ENCODE results near the gene LRRFIP2.

The LRRFIP2 gene

GRCh38 chr3:37204314-37204713 lies 29.9 kb upstream of the LRRFIP2 start:
- no peaks in the 10 kb centered on the region for H3K36me3 ChIP-seq (ENCODE audit: insufficient read depth)
- no peak overlapping the region for H3K9ac ChIP-seq
- no peak overlapping the region for H2AFZ ChIP-seq (ENCODE audit: low read depth)
- H3K27ac ChIP-seq: no peak overlapping the region
- no peaks in the 10 kb centered on the region for H3K79me2 ChIP-seq (ENCODE audit: insufficient read depth, low read depth)
- no peaks in the 10 kb centered on the region for H4K20me1 ChIP-seq (ENCODE audit: insufficient read depth)
- H3K4me3 ChIP-seq (IDR thresholded peaks at IDR 0.05; ENCODE audit: insufficient read depth, low read depth, low read length): no peak overlapping the region
- no peak for TF ChIP-seq CTCF (conservative IDR thresholded peaks at IDR 0.05; ENCODE audit: low read depth, low read length)
- H3K27me3 ChIP-seq (ENCODE audit: insufficient read depth, low read depth): no peaks in the 10 kb centered on the region
- no peak overlapping the region for H3K4me2 ChIP-seq
- H3K4me1 ChIP-seq (ENCODE audit: low read depth, poor library complexity, severe bottlenecking): no peaks in the 10 kb centered on the region

- Histone ChIP-seq H3K4me1 (ENCODE audit: low read depth, poor library complexity, severe bottlenecking) (no peaks in the 10 kb centered on the region), H3K27ac (no peak overlapping the region), H3K4me2 (no peak overlapping the region), H3K79me2 (ENCODE audit: insufficient read depth, low read depth) (no peaks in the 10 kb centered on the region), H3K9ac (no peak overlapping the region), H3K27me3 (ENCODE audit: insufficient read depth, low read depth) (no peaks in the 10 kb centered on the region), H4K20me1 (ENCODE audit: insufficient read depth) (no peaks in the 10 kb centered on the region), H3K36me3 (ENCODE audit: insufficient read depth) (no peaks in the 10 kb centered on the region), H2AFZ (ENCODE audit: low read depth) (no peak overlapping the region), H3K4me3 (IDR thresholded peaks at IDR 0.05; ENCODE audit: insufficient read depth, low read depth, low read length) (no peak overlapping the region)
- no peak for TF ChIP-seq CTCF (conservative IDR thresholded peaks at IDR 0.05; ENCODE audit: low read depth, low read length)
Measured at GRCh38 chr3:37202035-37202434, 27.7 kb upstream of the LRRFIP2 start.

- H4K20me1 ChIP-seq (ENCODE audit: insufficient read depth): no peaks in the 10 kb centered on the region
- H3K9ac ChIP-seq: no peak overlapping the region
- no peak for TF ChIP-seq CTCF (conservative IDR thresholded peaks at IDR 0.05; ENCODE audit: low read depth, low read length)
- H3K4me2 ChIP-seq: no peak overlapping the region
- no peaks in the 10 kb centered on the region for H3K36me3 ChIP-seq (ENCODE audit: insufficient read depth)
- H3K27me3 ChIP-seq (ENCODE audit: insufficient read depth, low read depth): no peaks in the 10 kb centered on the region
- H2AFZ ChIP-seq (ENCODE audit: low read depth): no peak overlapping the region
- no peak overlapping the region for H3K27ac ChIP-seq
- no peak overlapping the region for H3K4me3 ChIP-seq (IDR thresholded peaks at IDR 0.05; ENCODE audit: insufficient read depth, low read depth, low read length)
- H3K4me1 ChIP-seq (ENCODE audit: low read depth, poor library complexity, severe bottlenecking): no peaks in the 10 kb centered on the region
- H3K79me2 ChIP-seq (ENCODE audit: insufficient read depth, low read depth): no peaks in the 10 kb centered on the region
Measured at GRCh38 chr3:37200141-37200540, 25.8 kb upstream of the LRRFIP2 start.

- H3K27me3 ChIP-seq (ENCODE audit: insufficient read depth, low read depth): no peaks in the 10 kb centered on the region
- H4K20me1 ChIP-seq (ENCODE audit: insufficient read depth): no peaks in the 10 kb centered on the region
- H3K79me2 ChIP-seq (ENCODE audit: insufficient read depth, low read depth): no peaks in the 10 kb centered on the region
- no peak overlapping the region for H2AFZ ChIP-seq (ENCODE audit: low read depth)
- no peak overlapping the region for H3K9ac ChIP-seq
- no peaks in the 10 kb centered on the region for H3K4me1 ChIP-seq (ENCODE audit: low read depth, poor library complexity, severe bottlenecking)
- no peak overlapping the region for H3K27ac ChIP-seq
- H3K36me3 ChIP-seq (ENCODE audit: insufficient read depth): no peaks in the 10 kb centered on the region
- no peak for TF ChIP-seq CTCF (conservative IDR thresholded peaks at IDR 0.05; ENCODE audit: low read depth, low read length)
- H3K4me3 ChIP-seq (IDR thresholded peaks at IDR 0.05; ENCODE audit: insufficient read depth, low read depth, low read length): no peak overlapping the region
- H3K4me2 ChIP-seq: no peak overlapping the region
Measured at GRCh38 chr3:37198996-37199395, 24.6 kb upstream of the LRRFIP2 start.

GRCh38 chr3:37198547-37198946 lies 24.2 kb upstream of the LRRFIP2 start:
- H3K4me1 ChIP-seq (ENCODE audit: low read depth, poor library complexity, severe bottlenecking): no peaks in the 10 kb centered on the region
- no peak for TF ChIP-seq CTCF (conservative IDR thresholded peaks at IDR 0.05; ENCODE audit: low read depth, low read length)
- H3K36me3 ChIP-seq (ENCODE audit: insufficient read depth): no peaks in the 10 kb centered on the region
- H3K27me3 ChIP-seq (ENCODE audit: insufficient read depth, low read depth): no peaks in the 10 kb centered on the region
- no peaks in the 10 kb centered on the region for H4K20me1 ChIP-seq (ENCODE audit: insufficient read depth)
- no peak overlapping the region for H3K27ac ChIP-seq
- H3K4me3 ChIP-seq (IDR thresholded peaks at IDR 0.05; ENCODE audit: insufficient read depth, low read depth, low read length): no peak overlapping the region
- H3K79me2 ChIP-seq (ENCODE audit: insufficient read depth, low read depth): no peaks in the 10 kb centered on the region
- H3K4me2 ChIP-seq: no peak overlapping the region
- no peak overlapping the region for H3K9ac ChIP-seq
- no peak overlapping the region for H2AFZ ChIP-seq (ENCODE audit: low read depth)

Measured in KMS-11 (cell line).